ENCODE measurements around the gene SLC22A7.
A peak's percentile ranks its signal among the peaks of the same experiment; 100 is the strongest.

Gene SLC22A7

GRCh38 chr6:43307451-43308100 is 9.5 kb downstream of the SLC22A7 start:
- in situ Hi-C loops (cut with MboI; ENCODE audit: low pct_unique_long_range_greater_than_20kb, low sequenced_read_pairs, unreplicated experiment), result no loop called here
- TF ChIP-seq, protein P1, sequence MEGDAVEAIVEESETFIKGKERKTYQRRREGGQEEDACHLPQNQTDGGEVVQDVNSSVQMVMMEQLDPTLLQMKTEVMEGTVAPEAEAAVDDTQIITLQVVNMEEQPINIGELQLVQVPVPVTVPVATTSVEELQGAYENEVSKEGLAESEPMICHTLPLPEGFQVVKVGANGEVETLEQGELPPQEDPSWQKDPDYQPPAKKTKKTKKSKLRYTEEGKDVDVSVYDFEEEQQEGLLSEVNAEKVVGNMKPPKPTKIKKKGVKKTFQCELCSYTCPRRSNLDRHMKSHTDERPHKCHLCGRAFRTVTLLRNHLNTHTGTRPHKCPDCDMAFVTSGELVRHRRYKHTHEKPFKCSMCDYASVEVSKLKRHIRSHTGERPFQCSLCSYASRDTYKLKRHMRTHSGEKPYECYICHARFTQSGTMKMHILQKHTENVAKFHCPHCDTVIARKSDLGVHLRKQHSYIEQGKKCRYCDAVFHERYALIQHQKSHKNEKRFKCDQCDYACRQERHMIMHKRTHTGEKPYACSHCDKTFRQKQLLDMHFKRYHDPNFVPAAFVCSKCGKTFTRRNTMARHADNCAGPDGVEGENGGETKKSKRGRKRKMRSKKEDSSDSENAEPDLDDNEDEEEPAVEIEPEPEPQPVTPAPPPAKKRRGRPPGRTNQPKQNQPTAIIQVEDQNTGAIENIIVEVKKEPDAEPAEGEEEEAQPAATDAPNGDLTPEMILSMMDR (IDR thresholded peaks at IDR 0.05; ENCODE audit: extremely low read depth, insufficient read depth, missing control alignments), result no peak
- no peak for DNase-seq (ENCODE audit: low spot score)

- DNase-seq (ENCODE audit: low spot score), result peak; percentile 29
- TF ChIP-seq, protein P1 (IDR thresholded peaks at IDR 0.05; ENCODE audit: extremely low read depth, insufficient read depth, missing control alignments), result peak; percentile 55
- in situ Hi-C loops (cut with MboI; ENCODE audit: low pct_unique_long_range_greater_than_20kb, low sequenced_read_pairs, unreplicated experiment), result no loop called here
These were observed 10.3 kb downstream of the SLC22A7 start, which contains the start of gene CRIP3 for GRCh38 chr6:43308101-43308989. Gene CRIP3 (minus strand): TSS chr6:43308826. CDS start chr6:43308792, 34 bp downstream.

- TF ChIP-seq, protein P1 (IDR thresholded peaks at IDR 0.05; ENCODE audit: extremely low read depth, insufficient read depth, missing control alignments), result no peak
- in situ Hi-C loops (cut with MboI; ENCODE audit: low pct_unique_long_range_greater_than_20kb, low sequenced_read_pairs, unreplicated experiment), result no loop called here
- DNase-seq (ENCODE audit: low spot score), result no peak
These were observed 11.0 kb downstream of the SLC22A7 start for GRCh38 chr6:43308990-43309477.

DNA sequence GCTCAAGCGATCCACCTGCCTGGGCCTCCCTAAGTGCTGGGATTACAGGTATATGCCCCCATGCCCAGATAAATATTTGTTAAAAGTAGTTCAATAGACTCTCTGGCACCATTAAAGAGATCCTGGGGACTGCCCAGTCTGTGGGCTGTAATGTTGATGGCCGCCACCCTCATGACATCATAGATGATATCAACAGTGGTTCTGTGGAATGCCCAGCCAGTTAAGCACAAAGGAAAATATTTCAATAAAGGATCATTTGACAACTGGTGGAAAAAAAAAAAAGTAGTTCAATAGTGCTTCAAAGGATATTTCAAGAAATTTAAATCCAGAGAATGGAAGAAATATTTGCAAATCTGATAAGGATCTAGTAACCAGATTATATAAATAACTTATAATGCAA is 12.1 kb downstream of the SLC22A7 start:
- no peak for DNase-seq (ENCODE audit: low spot score)
- TF ChIP-seq, protein P1 (IDR thresholded peaks at IDR 0.05; ENCODE audit: extremely low read depth, insufficient read depth, missing control alignments), result no peak
- in situ Hi-C loops (cut with MboI; ENCODE audit: low pct_unique_long_range_greater_than_20kb, low sequenced_read_pairs, unreplicated experiment), result no loop called here

GRCh38 chr6:43310624-43311023 is 12.6 kb downstream of the SLC22A7 start:
- in situ Hi-C loops (cut with MboI; ENCODE audit: low pct_unique_long_range_greater_than_20kb, low sequenced_read_pairs, unreplicated experiment), result no loop called here
- DNase-seq (ENCODE audit: low spot score), result no peak
- TF ChIP-seq, protein P1 (IDR thresholded peaks at IDR 0.05; ENCODE audit: extremely low read depth, insufficient read depth, missing control alignments), result no peak

DNA sequence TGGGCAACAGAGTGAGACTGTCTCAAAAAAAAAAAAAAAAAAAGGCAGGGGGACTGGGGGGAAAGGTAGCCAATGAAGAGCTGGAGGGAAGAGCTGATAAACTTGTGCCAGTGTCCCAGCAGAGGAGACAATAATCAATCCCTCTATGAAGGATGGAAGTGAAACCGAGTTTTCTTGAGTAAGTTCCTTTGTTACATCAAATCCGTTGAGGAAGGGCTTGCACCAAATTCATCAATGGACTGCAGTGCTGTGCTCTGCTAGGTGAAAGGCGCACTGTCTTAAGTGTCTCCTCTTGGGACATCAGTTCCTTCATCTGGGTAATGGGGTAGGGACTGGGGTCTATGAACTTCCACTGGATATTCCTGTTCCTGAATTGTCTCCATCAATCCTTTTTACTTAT is 13.6 kb downstream of the SLC22A7 start:
- in situ Hi-C loops (cut with MboI; ENCODE audit: low pct_unique_long_range_greater_than_20kb, low sequenced_read_pairs, unreplicated experiment), result no loop called here
- DNase-seq (ENCODE audit: low spot score), result no peak

More for the DNA sequence above, 13.6 kb downstream of the SLC22A7 start:
- TF ChIP-seq, protein P1 (IDR thresholded peaks at IDR 0.05; ENCODE audit: extremely low read depth, insufficient read depth, missing control alignments), result no peak

Measured in GM13977 (cell line).